Measurements from ENCODE around the gene CASS4.
"Not testable (repeated sequence)": the region's sequence is repeated elsewhere in the genome, so short reads cannot be mapped to it uniquely, and the experiment has no call there.

CASS4 gene

GRCh38 chr20:56411759-56412472 lies at the start of gene CASS4:
TSS of gene CASS4 (plus strand) at chr20:56412260. CDS start at chr20:56412459, 199 bp downstream.
- no peak for DNase-seq

GRCh38 chr20:56362833-56363413 lies 49.1 kb upstream of the CASS4 start:
- no peak for DNase-seq

GRCh38 chr20:56363491-56363890 lies 48.6 kb upstream of the CASS4 start:
- DNase-seq, result no peak

- DNase-seq, result no peak
Measured at GRCh38 chr20:56368351-56369134, 43.5 kb upstream of the CASS4 start.

GRCh38 chr20:56369179-56369578 lies 42.9 kb upstream of the CASS4 start:
- no peak for DNase-seq

- DNase-seq, result no peak
Measured at GRCh38 chr20:56371977-56372376, 40.1 kb upstream of the CASS4 start.

GRCh38 chr20:56372850-56373249 lies 39.2 kb upstream of the CASS4 start:
- no peak for DNase-seq

GRCh38 chr20:56373942-56374341 lies 38.1 kb upstream of the CASS4 start:
- DNase-seq, result no peak

- no peak for DNase-seq
Measured at GRCh38 chr20:56376331-56376730, 35.7 kb upstream of the CASS4 start.

GRCh38 chr20:56378386-56378785 lies 33.7 kb upstream of the CASS4 start:
- no peak for DNase-seq

GRCh38 chr20:56380375-56380774 lies 31.7 kb upstream of the CASS4 start:
- no peak for DNase-seq

GRCh38 chr20:56381501-56381900 lies 30.6 kb upstream of the CASS4 start:
- DNase-seq, result no peak

GRCh38 chr20:56382696-56383095 lies 29.4 kb upstream of the CASS4 start:
- DNase-seq, result no peak

GRCh38 chr20:56383334-56383733 lies 28.7 kb upstream of the CASS4 start:
- no peak for DNase-seq

- no peak for DNase-seq
Measured at GRCh38 chr20:56385130-56385529, 26.9 kb upstream of the CASS4 start.

- DNase-seq, result no peak
Measured at GRCh38 chr20:56386219-56386618, 25.8 kb upstream of the CASS4 start.

- DNase-seq, result no peak
Measured at GRCh38 chr20:56388882-56389281, 23.2 kb upstream of the CASS4 start.

- DNase-seq, result no peak
Measured at GRCh38 chr20:56389807-56390206, 22.3 kb upstream of the CASS4 start.

- not testable (repeated sequence) for DNase-seq
Measured at GRCh38 chr20:56390396-56390795, 21.7 kb upstream of the CASS4 start.

- no peak for DNase-seq
Measured at GRCh38 chr20:56391037-56391436, 21.0 kb upstream of the CASS4 start.

GRCh38 chr20:56391596-56392131 lies 20.4 kb upstream of the CASS4 start:
- no peak for DNase-seq

GRCh38 chr20:56392132-56392880 lies 19.8 kb upstream of the CASS4 start, which contains the start of the genes AURKA and CSTF1:
TSS of gene AURKA (minus strand) at chr20:56392215. CDS start at chr20:56388197, 4,018 bp downstream.
TSS of gene CSTF1 (plus strand) at chr20:56392645. CDS start at chr20:56395553, 2,908 bp downstream.
- DNase-seq, result peak; percentile 96
